Measurements from ENCODE around the gene ADSS1.

ADSS1 gene

DNA sequence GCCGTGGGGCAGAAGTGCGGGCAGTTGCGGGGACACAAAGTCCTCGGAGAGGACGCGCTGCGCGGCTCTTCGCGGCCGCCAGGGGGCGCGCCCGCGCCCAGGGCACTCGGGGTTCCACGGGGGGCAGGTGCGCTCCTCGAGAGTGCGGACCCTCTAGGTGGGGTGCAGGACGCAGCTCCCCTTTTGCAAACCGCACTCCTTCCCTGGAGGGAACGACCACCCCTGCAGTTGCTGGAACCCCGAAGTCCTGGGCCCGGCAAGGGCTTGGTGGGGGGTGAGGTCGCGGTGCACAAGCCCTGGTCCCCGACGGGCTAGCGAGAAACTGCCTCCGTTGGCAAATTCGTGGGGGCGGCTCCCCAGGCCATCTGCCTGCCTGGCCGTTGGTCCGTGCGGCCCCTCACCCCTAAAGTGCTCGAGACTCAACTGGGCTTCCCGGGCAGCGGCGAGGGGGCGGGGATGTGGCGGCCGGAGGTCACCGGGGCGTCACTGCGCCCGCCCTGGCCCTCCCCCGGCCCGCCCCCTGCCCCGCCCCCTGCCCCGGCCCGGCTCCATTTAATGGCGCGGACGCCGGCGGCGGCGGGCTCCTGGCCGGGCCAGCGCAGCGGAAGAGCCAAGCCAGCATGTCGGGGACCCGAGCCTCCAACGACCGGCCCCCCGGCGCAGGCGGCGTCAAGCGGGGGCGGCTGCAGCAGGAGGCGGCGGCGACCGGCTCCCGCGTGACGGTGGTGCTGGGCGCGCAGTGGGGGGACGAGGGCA, at the start of gene ADSS1:
TSS of gene ADSS1 (plus strand) at position 579 of the 756 bp plus-strand sequence. CDS start at position 621, 42 bp downstream.
- no peak for TF ChIP-seq GATA2 (IDR thresholded peaks at IDR 0.05; ENCODE audit: low read depth, low read length)
- TF ChIP-seq GATA3 (IDR thresholded peaks at IDR 0.05; ENCODE audit: low read depth, low read length), result no peak

DNA sequence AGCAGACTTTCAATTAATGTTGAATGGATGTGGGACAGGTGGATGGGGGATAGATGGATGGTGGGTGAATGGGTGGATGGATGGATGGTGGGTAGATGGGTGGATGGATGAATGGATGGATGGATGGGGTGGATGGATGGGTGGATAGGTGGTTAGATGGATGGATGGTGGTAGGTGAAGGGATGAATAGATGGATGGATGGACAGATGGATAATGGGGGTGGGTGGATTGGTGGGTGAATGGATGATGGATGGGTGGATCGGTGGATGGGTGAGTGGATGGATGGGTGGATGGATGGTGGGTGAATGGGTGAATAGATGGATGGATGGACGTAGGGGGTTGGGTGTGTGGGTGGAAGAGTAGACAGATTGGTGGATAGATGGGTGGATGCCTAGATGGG, 48.6 kb upstream of the ADSS1 start:
- TF ChIP-seq GATA3 (IDR thresholded peaks at IDR 0.05; ENCODE audit: low read depth, low read length) (no peak), GATA2 (IDR thresholded peaks at IDR 0.05; ENCODE audit: low read depth, low read length) (no peak)

DNA sequence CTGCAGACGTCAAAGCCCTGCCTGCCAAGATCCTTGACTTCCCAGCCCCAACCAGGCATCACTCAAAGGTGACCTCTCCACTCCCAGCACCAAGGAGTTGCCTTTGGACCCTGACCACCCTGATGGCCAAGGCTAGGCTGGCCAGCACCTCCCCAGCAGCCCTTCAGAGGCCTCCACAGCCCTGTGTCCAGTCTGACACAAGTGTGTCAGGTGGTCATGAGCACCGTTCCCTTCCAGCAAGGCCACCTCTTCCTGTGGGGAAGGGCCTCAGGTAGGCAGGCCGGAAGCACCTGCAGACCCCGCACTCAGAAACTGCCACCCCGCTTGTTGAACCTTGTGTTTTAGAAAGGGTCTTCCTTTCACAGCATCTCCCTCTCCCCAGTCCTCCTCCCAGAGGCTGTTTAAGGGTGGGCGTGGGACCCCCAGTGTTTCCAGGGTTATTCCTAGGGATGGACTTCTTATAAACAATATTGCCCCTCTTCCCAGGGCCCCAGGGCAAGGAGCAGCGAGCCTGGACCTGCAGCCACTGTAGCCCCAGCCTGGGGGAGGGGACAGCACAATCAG, 47.8 kb upstream of the ADSS1 start:
- no peak for TF ChIP-seq GATA3 (IDR thresholded peaks at IDR 0.05; ENCODE audit: low read depth, low read length)
- no peak for TF ChIP-seq GATA2 (IDR thresholded peaks at IDR 0.05; ENCODE audit: low read depth, low read length)

DNA sequence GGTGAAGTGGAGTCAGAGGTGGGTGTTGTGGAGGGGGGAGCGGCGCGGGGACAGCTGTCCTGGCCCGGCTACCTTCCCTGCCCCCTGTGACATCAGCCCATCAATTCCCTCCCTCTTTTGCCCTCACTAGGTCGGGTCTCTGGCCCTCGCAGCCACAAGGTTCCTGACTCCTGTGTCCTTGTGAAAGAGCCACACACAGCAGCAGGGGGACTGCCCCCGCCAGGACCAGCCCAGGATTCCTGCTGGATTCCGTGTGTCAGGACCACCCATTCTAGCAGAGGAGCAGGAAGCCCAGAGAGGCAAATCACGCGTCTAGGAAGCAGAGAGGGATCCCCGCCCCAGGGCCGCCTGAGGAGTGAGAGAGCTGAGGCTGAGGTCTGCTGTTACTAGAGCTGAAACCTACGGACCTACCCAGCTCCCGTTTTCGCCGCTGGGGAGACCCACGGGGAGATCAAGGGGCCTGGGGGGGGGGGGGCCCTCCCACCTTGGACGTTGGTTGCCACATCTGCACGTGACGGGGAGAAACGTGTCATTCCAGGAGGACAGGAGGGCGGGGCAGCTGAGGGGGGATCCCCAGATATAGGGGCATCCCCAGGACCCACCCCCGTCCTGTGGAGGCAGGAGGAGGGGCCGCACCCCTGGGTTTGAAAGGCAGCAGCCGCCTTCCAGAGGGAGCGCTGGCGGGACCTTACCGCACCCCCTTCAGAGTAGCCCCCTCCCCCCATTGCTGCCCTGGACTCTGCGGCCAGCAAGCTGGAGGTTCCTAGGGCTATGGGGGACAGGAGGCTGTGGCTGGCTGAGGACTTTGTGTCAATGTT, 47.1 kb upstream of the ADSS1 start:
- no peak for TF ChIP-seq GATA3 (IDR thresholded peaks at IDR 0.05; ENCODE audit: low read depth, low read length)
- no peak for TF ChIP-seq GATA2 (IDR thresholded peaks at IDR 0.05; ENCODE audit: low read depth, low read length)

DNA sequence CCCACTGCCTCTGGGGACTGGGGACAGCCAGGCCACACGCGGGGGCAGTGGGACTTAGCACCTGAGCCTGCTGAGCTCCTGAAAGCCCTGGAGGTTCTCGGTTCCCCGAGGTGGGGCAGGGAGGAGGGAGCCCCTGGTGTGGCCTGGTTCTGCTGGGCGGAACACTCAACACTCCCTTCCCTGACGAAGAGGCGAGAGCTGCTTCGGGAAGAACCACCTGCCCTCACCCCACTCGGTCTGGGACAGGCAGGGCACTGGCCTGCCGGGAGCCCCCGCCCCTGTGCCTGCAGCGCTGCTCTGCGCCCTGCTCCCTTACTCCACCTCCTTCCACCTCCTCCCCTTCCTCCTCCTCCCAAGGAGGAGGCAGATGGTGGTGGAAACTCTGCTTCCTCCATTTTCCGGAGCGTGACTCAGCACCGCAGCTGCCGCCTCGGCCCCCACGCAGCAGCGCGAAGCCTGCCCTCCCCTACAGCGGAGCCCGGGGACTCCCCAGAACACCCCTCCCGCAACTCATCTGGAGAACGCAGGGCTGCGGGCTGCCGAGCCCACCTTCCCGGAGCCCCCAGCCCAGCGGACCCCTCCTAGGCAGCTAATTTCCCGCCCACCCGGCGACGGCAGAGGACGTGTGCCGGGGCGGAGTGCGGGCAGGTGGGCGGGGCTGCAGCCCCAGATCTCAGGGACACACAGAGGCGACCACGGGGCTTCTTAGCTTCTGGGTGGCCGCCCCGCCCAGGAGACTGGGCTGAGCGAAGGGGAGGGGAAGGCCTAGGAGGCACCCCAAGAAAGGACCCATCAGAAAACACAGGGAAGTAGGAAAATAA, 46.3 kb upstream of the ADSS1 start:
- TF ChIP-seq GATA3 (IDR thresholded peaks at IDR 0.05; ENCODE audit: low read depth, low read length), result no peak
- TF ChIP-seq GATA2 (IDR thresholded peaks at IDR 0.05; ENCODE audit: low read depth, low read length), result no peak

GRCh38 chr14:104678346-104678745, 45.7 kb upstream of the ADSS1 start:
- no peak for TF ChIP-seq GATA2 (IDR thresholded peaks at IDR 0.05; ENCODE audit: low read depth, low read length)
- no peak for TF ChIP-seq GATA3 (IDR thresholded peaks at IDR 0.05; ENCODE audit: low read depth, low read length)

GRCh38 chr14:104678901-104679705, 44.9 kb upstream of the ADSS1 start:
- TF ChIP-seq GATA3 (IDR thresholded peaks at IDR 0.05; ENCODE audit: low read depth, low read length) (no peak), GATA2 (IDR thresholded peaks at IDR 0.05; ENCODE audit: low read depth, low read length) (no peak)

DNA sequence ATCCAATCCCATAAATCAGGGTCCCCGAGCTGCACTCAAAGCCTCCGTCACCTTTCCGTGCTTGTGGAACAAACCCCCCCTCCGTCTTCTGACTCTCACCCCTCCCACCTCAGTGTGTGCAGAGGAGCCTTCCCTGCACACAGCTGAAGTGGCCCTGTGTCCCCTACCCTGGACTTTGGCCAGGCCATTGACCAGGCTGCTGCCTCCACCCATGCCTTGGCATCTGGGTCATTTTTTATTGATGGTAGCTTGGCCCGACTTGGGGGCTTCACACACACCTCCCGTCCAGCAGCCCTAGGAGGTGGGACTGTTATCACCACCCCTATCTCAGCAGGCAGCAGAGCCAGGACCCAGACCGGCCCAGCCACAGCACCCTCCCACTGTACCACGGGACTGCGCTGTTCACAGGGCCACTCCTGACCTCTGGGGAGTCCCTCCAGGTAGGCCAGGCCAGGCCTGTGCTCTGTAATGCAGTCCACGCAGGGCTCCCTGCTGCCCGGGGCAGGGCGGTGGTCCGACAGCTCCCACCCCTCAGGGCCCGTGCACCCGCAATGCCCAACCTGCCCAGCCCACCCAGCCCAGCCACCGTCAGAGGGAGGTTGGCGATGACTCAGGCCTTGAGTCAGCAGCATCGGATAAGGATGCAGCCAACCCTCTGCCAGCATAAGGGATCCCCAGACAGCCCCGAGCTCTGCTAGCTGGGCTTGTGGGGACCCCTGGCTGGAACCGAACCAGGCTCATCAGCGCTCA, 43.8 kb upstream of the ADSS1 start:
- TF ChIP-seq GATA3 (IDR thresholded peaks at IDR 0.05; ENCODE audit: low read depth, low read length), result no peak
- no peak for TF ChIP-seq GATA2 (IDR thresholded peaks at IDR 0.05; ENCODE audit: low read depth, low read length)

- TF ChIP-seq GATA3 (IDR thresholded peaks at IDR 0.05; ENCODE audit: low read depth, low read length), result no peak
- TF ChIP-seq GATA2 (IDR thresholded peaks at IDR 0.05; ENCODE audit: low read depth, low read length), result no peak
These were observed 43.0 kb upstream of the ADSS1 start for GRCh38 chr14:104680806-104681688.

- TF ChIP-seq GATA3 (IDR thresholded peaks at IDR 0.05; ENCODE audit: low read depth, low read length) (no peak), GATA2 (IDR thresholded peaks at IDR 0.05; ENCODE audit: low read depth, low read length) (no peak)
These were observed 42.3 kb upstream of the ADSS1 start for GRCh38 chr14:104681689-104682074.

DNA sequence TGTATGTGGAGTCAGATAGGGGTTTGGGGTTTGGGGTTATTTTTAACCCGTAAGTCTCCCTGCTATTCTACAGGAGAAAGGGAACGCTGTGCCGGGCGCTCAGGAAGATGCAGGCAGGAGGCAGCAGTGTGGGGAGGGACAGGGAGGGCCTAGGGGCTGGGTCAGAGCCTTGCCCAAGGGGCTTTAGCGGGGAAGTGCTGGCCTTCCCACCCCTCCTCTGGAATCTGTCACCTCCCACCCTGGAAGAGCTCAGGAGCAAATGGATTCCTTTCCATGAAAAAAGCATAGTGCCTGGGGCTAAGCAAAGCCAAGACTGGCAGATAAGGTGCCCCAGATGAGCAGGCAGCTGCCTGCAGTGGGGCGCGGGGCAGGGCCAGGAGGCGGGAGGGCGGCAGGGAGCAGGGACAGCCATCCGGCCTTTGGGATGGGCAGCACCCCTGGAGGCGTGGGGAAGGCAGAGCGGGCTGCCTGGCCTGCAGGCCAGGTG, 41.9 kb upstream of the ADSS1 start:
- TF ChIP-seq GATA2 (IDR thresholded peaks at IDR 0.05; ENCODE audit: low read depth, low read length) (peak; percentile 51), GATA3 (IDR thresholded peaks at IDR 0.05; ENCODE audit: low read depth, low read length) (no peak)

Data from SH-SY5Y (cell line).